GM18867 (cell line): ENCODE measurements around the gene CNOT6.
A peak's percentile ranks its signal among the peaks of the same experiment; 100 is the strongest.
"Not testable (repeated sequence)": the region's sequence is repeated elsewhere in the genome, so short reads cannot be mapped to it uniquely, and the experiment has no call there.

Experiments used
- ATAC-seq: cut with Tn5 transposase; IDR thresholded peaks from one replicate; pipeline ENCODE4 v1.9.1; 2021; ENCODE audit warnings: mild to moderate bottlenecking, moderate library complexity; ENCODE audit not compliant: unreplicated experiment

The CNOT6 gene

DNA sequence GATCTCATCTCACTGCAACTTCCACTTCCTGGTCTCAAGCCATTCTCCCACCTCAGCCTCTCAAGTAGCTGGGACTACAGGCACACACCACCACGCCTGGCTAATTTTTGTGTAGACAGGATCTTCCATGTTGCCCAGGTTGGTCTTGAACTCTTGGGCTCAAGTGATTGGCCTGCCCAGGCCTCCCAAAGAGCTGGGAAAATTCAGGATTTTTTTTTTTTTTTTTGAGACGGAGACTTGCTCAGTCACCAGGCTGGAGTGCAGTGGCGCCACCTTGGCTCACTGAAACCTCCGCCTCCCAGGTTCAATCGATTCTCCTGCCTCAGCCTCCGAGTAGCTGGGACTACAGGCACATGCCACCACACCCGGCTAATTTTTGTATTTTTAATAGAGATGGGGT lies 21.8 kb downstream of the CNOT6 start:
- not testable (repeated sequence) for ATAC-seq

DNA sequence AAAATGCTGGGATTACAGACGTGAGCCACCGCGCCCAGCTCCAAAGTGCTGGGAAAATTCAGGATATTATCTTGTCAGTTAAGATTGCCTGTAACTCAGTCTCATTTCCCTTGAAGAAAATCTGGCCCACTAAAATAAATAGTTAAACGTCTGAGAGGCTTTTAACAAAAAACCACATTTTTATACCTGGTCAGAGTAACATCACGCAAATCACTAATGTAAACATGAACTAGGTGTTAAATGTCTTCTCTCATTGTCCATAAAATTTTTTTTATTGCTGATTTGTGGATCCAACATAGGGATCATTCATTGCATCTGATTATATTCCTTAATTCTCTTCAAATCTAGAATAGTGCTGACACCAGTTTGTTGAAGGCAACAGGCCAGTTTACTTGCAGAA lies 22.3 kb downstream of the CNOT6 start:
- ATAC-seq, result no peak

DNA sequence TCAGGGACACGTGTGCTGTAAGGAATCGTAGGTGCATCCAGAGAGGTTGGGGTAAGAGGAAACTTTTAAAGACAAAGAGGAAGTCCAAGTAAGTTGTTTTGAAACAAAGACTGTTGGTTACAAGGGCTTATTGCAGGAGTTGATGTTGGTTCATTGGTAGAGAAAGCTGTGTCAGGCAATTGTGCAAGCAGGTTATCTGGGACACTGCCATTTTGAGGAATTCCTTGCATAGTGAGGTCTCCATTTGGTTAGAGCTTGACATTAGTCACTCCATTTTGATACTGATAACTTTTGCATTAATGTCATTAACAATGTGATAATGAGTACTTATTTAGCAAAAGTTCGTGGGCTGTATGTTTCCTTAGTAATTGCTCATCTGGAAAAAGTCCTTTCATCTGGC lies 24.9 kb downstream of the CNOT6 start:
- ATAC-seq, result no peak

DNA sequence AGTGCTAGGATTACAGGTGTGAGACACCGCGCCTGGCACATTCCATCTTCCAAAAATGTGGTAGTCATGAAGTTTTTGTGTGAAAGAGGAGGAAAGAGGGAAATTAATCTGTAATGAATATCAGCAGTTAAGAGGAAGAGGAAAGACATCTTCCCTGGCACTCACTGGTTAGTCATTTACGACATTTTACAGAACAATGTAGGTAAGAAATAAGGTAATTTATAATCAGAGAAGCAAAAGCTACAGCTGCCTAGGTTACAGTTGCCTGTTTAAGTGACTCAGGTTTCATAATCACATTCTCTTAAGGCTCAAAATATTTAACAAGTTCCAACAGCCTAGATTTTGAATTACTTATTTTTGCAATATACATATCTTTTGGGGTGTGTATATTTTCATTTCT lies 26.9 kb downstream of the CNOT6 start:
- no peak for ATAC-seq

DNA sequence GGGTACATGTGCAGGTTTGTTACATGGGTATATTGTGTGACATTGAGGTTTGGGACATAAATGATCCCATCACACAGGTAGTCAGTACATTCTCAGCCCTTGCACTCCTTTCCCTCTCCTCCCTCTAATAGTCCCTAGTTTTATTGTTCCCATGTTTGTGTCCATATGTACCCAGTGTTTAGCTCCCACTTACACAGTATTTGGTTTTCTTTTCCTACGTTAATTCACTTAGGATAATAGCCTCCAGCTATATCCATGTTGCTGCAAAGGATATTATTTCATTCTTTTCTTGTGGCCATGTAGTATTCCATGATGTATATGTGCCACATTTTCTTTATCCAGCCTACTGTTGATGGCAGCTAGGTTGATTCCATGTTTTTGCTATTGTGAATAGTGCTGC lies 27.4 kb downstream of the CNOT6 start:
- no peak for ATAC-seq

DNA sequence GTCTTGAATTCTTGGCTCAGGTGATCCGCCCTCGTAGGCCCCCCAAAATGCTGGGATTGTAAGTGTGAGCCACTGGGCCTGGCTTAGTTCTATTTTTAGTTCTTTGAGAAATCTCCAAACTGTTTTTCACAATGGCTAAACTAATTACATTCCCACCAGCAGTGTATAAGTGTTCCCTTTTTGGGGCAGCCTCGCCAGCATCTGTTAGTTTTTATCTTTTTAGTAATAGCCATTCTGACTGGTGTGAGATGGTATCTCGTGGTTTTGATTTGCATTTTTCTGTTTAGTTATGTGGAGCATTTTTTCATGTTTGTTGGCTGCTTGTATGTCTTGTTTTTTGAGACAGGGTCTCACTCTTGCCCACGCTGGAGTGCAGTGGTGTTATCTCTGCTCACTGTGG lies 28.2 kb downstream of the CNOT6 start:
- ATAC-seq, result no peak

DNA sequence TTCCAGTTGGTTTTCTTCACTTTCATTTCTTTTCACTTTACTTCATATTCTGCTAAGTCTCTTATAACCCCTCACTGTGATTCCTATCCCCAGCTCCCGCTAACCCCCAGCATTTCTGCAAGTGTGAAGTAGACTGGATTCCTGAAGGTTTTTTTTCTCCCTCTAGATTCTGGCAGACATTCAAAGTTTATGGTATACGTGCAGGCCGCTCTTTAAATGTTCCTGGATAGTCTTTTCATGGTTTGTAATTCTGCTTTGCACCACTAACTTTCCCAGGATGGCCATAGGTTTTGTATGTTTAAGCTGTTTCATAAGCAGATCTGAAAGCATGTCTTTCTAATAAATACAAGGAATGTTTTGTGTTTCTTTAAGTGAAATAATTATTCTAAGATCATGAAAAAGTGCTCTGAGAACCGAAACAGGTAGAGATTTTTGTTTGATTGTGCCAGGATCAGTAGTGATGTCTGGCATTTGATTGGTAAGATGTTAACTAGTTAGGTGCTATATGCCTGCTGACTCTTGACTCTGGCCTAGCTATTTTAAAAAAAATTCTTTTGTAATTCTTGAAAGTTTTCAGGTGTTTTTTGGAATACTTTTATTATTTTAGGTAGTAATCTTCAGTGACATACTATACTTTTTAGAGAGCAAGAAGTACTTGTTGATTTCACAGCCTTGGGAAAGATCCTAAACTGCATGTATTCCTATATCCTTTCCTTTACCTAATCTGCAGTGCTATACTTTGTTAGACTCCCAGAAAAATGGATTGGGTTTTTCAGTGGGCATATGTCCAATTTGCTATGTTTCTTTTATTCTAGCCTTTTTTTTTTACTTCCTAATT lies 29.7 kb downstream of the CNOT6 start:
- no peak for ATAC-seq

DNA sequence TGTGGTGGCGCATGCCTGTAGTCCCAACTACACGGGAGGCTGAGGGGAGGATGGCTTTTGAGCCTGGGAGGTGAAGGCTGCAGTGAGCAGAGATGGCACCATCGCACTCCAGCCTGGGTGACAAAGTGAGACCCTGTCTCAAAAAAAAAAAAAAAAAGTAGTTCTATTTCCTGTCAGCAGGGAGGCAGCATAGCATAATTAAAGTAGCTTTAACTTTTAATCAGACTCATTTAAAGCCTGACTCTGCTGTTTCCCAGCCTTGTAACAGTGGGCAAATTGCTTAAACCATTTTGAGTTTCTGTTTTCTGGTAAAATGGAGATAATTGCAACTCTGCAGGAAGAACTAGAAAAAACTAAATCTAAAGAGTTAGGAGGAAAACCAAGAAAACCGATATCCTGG lies 31.2 kb downstream of the CNOT6 start:
- ATAC-seq, result no peak

DNA sequence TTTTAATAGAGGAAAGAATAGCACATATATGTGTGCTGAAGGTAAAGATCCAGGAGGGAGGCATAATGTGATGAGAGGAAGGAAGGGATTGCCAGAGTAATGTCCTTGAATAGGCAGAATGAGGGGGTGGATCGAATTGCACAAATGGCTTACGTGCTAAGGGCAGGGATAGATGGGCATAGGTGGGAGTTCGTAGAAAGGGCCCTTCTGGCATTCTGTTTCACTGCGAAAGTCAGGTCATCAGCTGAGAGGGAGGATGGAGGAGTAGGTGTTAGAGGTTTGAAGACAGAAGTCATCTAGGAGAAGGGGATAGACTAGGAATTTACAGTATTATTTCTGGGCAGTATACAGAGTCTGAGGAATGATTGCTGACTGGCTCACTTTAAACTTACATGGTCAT lies 32.1 kb downstream of the CNOT6 start:
- ATAC-seq, result no peak

DNA sequence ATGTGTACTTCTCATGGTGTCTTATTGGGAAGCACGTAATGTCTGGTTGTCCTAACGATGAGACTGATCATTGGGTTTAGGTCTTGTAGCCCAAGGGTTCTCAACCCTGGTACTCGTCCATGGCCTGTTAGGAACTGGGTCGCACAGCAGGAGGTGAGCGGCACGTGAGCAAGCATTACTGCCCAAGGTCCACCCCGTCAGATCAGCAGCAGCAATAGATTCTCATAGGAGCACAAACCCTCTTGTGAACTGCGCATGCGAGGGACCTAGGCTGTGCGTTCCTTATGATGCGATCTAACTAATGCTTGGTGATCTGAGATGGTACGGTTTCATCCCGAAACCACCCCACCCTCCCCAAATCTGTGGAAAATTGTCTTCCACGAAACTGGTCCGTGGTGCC lies 33.5 kb downstream of the CNOT6 start:
- ATAC-seq, result no peak

DNA sequence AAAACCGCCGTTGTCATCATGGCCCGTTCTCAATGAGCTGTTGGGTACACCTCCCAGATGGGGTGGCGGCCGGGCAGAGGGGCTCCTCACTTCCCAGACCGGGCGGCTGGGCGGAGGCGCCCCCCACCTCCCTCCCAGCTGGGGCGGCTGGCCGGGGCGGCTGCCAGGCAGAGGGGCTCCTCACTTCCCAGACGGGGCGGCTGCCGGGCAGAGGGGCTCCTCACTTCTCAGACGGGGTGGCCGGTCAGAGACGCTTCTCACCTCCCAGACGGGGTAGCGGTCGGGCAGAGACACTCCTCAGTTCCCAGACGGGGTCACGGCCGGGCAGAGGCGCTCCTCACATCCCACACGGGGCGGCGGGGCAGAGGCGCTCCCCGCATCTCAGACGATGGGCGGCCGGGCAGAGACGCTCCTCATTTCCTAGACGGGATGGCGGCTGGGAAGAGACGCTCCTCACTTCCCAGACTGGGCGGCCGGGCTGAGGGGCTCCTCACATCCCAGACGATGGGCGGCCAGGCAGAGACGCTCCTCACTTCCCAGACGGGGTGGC lies 36.9 kb downstream of the CNOT6 start:
- ATAC-seq, result not testable (repeated sequence)

DNA sequence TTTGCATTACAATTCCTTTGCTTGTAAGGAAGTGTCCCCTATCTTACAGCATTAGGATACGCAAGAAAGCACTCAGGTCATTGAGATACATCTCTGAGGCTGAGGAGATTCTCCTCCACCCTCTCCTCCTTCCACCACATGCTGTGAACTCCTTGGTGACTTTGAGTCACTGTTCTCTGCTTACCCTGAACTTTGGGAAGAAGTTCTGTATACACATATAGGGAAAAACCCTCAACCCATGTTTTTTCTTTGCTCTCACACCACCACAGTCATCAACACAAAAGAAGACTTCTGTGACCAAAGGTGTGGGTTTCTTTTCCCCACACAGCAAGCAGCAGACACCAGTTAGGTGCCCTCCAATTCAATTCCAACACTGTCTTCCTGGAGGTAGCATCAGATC lies 38.1 kb downstream of the CNOT6 start:
- ATAC-seq, result no peak

DNA sequence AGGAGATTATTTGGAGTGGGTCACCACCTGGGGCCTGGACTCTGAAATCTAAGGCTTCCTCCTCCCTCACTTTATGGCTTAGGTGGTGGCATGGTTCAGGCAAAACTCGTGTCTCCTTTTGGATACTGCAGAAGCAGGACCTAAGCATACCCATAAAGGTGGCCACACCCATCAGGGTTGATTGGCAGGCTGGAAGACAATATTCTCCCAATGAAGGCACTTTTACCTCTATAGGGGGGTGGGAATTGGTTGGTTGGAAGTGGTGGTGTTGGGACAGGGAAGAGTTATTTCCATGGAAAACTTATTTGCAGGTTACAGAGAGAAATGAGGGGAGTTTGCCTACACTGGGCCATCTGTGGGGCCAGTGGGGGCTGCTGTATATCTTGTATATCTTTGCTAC lies 39.7 kb downstream of the CNOT6 start:
- ATAC-seq, result no peak

DNA sequence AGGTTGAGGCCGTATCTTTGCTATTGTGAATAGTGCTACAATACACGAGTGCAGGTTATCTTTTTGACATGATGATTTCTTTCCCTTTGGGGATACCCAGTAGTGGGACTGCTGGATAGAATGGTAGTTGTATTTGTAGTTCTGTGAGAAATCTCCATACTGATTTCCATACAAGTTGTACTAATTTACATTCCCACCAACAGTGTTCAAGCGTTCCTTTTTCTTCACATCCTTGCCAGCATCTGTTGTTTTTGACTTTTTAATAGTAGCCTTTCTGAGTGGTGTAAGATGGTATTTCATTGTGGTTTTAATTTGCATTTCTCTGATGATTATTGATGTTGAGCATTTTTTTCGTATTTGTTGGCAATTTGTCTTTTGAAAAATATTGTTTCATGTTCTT lies 41.4 kb downstream of the CNOT6 start:
- ATAC-seq, result no peak

DNA sequence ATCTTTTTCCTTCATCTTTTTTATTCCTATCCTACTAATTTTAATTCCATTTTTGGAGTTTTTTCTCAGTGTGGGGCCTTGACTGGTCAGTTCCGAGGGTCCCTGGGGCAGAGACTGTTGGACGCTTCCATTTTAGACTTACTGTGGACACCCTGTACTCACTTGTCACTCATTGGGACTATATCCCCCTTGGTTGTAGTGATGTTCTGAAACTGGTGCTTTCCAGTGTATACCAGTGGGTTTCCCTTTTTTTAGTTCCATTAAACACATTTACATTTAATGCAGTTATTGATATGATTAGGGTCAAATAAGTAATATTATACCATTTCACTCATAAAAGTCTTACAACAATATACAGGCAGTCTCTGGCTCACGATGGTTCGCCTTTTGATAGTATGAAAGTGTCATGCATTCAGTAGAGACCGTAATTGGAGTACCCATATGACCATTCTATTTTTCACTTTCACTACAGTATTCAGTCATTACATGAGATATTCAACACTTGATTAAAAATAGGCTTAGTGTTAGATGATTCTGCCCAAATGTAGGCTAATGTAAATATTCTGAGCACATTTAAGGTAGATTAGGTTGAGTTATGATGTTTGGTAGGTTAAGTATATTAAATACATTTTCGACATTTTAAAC lies 46.0 kb downstream of the CNOT6 start:
- ATAC-seq, result peak; percentile 89

DNA sequence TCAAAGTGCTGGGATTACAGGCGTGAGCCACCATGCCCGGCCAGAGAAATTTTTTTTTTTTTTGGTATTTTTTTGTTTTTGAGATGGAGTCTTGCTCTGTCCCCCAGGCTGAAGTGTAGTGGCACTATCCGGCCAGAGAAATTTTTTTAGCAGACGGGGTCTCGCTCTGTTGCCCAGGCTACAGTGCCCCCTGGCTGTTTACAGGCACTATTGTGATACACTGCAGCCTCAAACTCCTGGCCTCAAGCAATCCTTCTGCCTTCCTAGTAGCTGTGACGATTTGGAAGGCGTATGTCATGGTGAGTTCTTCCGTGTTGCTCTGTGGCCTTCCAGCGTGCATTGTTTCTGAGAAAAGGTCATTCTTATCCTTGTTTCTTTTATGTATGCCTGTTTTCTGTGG lies 47.5 kb downstream of the CNOT6 start:
- no peak for ATAC-seq

DNA sequence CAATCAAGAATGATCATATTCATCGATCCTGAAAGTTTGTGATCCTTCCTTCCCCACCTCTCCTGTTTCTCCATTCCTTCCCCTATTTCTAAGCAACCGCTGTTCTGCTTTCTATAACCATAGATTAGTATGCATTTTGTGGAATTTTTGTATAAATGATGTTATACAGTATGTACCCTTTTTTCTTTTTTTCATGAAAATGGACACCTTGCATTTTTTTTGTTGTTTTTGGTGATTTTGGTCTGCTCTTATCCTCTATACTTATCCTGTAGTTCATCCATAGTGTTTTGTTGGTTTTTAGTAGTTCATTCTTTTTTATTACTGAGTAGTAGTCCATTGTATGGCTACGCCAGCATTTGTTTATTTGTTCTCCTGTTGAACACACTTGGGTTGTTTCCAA lies 51.1 kb downstream of the CNOT6 start:
- ATAC-seq, result no peak

DNA sequence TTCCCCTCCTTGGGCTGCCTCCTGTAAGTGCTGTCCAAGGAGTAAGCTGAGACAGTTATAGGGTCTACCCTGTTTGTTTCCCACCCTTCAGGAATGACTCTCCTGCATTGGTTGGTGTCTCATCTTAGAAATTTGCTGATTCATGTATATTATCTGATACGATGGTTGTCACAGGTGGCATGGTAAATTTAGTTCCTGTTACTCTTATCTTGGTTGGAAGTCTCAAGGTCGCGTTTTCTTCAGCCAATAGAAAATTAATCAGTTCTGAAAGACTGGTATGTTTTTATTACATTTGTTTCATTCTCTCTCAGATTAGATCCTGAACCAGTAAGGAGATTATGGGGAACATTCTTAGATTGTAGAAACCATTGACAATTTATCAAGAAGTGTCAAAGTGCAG lies 54.4 kb downstream of the CNOT6 start:
- ATAC-seq, result no peak

DNA sequence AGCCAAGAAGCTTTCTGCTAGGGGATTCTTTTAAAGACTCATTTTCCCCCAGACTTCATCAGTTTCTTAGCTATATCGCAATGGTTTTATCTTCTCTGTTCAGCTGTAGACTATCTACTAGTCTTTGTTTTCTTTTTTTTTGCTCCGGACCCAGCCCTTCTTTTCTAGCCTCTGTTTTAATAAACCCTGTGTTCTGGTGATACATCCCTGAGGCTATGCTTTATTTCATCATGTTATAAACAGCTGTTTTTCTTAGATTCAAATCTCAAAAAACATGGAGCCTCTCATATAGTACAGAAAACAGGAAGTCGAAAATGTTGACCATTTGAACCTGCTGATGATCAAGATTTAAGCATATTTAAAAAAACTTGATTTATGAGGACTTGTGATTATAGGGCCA lies 59.4 kb downstream of the CNOT6 start:
- ATAC-seq, result no peak

DNA sequence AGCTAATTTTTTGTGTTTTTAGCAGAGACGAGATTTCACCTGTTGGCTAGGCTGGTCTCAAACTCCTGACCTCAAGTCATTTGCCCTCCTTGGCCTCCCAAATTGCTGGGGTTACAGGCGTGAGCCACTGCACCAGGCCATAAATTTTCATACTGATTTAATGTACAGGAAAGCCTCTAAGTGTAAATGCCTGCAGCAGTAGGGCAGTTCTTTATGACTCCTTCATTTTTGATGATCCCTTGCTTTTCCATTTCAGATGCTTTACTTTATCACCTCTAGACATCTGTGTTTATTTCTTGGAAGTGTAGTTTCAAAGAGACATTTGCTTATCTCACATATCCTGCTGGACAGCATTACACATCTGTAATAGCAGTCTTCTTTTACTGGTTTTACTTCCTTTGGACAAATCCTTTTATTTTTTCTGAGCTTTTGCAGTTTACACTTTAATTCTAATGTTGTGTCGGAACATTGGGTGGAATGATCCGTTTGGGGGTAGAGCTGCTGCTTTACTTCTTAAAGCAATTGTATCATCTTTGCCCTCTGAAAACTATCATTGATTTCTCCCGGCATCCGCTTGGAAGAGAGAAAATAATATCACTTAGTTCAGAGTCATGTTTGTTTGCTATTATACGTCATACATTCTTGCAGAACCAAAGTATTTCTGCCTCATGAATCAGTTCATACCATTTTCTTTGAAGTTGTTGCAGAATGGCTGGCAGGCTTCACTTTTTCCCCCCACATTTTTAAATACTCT lies 61.2 kb downstream of the CNOT6 start:
- no peak for ATAC-seq

DNA sequence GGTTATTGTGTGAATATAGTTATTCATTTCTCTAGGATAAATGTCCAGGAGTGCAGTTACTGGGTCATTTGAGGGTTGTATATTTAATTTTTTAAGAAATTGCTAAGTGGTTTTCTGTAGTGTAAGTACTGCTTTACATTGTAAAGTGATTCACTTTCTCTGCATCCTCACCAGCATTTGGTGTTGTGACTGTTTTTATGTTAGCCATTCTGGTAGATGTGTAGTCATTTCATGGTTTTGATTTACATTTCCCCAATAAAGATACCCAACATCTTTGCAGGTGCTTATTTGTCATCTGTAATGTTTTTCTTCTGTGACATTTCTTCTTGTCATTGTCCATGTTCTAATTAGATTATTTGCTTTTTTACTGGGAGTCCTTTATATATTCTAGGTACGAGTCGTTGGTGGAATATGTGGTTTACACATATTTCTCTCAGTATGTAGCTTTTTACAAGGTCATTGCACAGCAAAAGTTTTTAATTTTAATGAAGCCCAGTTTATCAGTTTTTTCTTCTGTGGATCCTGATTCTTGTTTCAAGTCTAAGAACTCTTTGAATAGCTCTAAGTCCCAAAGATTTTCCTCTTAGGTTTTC lies 63.1 kb downstream of the CNOT6 start:
- ATAC-seq, result no peak
